Activated CD4-positive, alpha-beta T cell treated with anti-CD3 and anti-CD28 coated beads, Interleukin-2, amount 50 U/mL, for 16 hours (primary cell): Measurements from ENCODE around the gene GALNT9.

Source experiments
- DNase-seq: peaks from one replicate; pipeline ENCODE4 v3.0.0-alpha.2; 2020

GALNT9 gene

GRCh38 chr12:132292328-132293319 is 36.8 kb downstream of the GALNT9 start:
- DNase-seq: no peak

- no peak for DNase-seq
These were observed 37.8 kb downstream of the GALNT9 start for GRCh38 chr12:132291402-132292175.

DNA sequence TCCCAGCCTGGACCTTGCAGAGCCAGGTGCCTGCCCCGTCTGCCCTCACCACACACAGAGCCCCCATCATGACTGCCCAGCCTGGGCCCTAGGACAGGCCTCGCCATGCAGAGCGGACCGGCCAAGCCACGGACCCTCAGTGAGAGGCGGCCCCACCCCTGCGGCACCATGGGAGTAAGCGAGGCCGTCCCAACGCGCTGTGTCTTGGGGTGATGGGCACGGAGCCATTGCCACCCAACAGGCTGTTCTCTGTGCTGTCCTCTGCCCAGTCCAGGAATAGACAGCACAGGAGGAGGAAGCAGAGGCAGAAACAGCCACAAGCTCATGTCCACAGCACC is 39.2 kb downstream of the GALNT9 start:
- DNase-seq: no peak

DNA sequence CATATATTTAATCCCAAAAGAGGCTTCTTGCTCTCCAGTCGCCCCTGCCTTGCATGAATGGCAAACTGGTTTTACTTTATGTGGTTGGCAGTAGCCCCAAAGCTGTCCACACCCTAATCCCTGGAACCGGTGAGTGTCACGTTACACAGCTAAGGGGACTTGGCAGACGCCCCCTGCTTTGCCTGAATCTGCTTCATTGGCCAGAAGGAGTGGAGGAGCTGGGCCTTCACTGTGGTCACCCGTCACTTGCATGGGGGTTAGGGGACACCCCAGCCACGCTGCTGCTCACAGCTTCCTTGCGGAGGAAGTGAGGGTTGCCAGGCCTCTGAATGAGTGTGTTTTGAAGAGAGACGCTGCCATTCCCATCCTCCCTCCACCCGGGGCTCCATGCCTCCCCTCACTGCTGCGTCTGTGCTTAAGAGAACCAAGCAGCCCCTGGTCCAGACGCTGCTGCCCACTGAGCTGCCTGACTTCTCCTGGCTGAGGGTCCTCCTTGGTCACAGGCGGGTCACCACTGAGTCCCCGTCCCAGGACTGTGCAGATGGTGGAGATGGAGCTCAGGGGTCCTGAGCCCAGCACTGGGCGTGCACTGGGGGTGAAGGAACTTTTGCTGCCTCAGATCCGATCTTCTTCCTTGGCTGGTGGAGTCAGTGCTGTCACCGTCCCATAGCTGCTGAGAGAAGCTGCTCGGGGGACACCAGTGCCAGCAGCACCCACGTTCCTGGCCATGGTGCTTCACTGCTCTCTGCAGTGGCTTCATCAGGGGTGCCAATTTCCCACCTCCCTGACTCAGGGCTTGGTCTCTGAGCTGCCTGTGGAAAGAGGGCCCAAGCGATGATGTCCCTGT is 39.8 kb downstream of the GALNT9 start:
- DNase-seq: no peak

DNA sequence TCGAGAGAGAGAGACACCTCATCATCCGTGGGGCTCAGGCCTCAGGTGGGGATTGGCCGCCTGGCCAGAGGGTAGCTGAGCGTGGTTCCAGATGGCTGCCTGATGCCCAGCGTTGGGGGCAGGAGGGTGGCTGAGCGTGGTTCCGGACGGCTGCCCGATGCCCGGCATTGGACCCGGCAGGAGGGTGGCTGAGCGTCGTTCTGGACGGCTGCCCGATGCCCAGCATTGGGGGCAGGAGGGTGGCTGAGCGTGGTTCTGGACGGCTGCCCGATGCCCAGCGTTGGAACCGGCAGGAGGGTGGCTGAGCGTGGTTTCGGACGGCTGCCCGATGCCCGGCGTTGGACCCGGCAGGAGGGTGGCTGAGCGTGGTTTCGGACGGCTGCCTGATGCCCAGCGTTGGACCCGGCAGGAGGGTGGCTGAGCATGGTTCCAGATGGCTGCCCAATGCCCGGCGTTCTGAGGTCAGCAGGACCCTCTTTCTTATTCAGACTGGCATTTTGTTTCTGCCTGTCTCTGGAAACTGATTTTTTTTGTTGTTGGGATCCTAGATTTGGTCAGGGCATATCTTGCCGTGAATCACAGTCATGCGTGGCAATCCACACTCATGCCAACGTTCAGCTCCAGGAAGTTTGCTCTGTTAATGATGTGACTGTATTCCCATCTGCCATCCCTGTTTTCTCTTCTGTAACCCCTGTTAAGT is 40.7 kb downstream of the GALNT9 start:
- no peak for DNase-seq

DNA sequence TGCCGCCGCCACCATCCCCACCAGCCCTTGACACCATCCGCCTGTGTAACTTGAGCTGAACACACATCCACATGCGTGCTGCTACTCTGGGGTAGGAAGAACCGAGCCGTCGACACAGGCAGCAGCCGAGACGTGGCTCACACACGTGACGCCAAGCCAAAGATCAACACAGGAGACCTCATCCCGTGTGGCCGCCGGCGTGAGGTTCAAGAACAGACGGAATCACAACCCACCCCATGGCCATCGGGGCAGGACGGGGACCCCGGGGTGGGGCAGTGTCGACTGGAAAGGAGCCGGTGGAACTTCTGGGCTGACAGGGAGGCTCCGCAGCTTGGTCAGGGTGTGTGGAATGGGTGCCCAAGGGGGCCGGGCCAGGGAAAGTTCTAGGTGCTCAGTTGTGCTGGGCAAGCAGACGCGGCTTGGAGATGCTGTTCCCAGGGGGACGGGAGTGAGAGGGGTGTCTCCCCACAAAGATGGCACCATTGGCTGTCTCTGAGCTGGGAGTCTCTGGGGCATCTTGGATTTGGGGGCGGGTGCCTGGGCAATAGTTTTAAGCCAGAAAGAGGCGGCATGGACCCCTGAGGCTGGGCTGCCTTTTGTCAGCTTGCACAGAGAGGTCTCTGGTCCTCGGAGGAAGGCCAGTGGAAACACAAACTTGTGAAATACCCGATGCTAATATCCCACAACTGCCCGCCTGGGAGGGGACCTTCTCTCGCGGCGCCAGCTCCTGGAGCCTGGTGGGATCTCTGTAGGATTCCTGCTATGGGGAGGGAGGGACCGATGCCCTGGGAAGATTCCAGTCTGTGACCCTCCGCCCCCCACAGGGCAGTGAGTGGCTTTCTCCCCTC is 41.8 kb downstream of the GALNT9 start:
- no peak for DNase-seq

- DNase-seq: no peak
These were observed 42.5 kb downstream of the GALNT9 start for GRCh38 chr12:132286912-132287311.

GRCh38 chr12:132285991-132286681 is 43.3 kb downstream of the GALNT9 start:
- DNase-seq: no peak

GRCh38 chr12:132284827-132285741 is 44.3 kb downstream of the GALNT9 start:
- DNase-seq: no peak

DNA sequence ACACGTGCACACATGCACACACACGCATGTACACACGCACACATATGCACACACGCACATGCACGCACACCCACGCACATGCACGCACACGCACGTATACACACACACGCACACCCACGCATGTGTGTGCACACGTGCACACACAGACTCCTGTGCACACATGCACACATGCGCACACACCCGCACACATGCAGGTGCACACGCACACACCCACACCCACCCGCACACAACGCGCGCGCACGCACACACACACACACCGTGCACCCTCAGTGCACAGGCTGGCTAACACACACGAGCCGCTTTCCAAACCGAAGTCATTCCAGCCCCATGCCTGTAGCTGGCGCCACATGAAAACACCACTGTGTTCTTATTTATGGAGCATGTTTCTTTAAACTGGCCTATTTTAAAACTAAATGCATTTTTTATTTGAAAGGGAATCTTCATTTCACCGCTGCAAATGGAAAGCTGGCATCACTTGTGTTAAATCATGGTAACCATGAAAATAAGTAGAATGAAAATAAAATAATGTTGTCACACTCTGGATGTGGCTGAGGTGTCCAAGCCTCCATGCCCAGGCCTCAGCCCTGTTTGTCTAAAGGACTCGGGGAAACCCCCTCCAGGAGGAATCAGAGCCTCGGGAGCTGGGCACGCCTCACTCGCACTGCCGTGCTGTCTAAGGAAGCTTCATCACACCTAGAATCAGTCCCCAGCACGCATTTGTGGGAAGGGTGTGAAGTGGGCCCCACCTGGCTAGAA is 45.1 kb downstream of the GALNT9 start:
- DNase-seq: no peak

DNA sequence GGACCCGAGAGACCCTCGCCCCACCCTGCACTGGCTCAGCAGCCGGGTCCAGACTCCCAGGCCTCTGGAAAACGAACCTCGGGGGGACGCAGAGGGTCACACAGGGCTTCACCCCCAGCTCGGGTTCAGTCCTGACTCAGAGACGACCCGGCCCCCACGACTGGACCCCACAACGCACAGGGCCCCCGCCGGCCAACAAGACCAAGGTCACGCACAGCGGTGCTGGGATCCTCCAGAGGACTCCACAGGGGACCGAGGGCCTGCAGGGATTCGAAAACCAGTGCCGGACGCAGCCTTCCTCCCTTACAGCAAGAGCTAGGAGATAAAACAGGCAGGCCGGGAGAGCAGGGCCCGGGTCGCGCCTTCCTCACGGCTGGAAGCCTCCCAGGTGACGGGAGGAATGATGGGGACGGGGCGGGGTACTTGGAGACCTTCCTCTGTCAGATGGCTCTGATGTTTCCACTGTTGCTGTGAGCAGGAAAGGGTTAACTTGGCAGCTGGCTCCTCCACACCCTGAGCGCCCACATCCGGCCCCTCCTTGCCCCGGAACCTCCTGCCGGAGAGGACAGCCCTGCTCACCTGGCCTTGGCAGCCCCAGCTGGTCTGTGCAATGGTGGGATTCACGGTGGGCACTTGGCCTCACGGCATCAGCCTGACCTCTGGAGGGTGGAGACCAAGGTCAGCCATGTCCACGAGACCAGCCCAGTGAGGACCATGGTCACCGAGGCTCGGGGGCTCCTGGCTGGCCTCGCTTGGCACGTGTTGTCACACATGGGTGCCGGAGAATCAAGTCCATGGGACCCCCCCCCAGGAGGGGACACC is 46.2 kb downstream of the GALNT9 start:
- no peak for DNase-seq

DNA sequence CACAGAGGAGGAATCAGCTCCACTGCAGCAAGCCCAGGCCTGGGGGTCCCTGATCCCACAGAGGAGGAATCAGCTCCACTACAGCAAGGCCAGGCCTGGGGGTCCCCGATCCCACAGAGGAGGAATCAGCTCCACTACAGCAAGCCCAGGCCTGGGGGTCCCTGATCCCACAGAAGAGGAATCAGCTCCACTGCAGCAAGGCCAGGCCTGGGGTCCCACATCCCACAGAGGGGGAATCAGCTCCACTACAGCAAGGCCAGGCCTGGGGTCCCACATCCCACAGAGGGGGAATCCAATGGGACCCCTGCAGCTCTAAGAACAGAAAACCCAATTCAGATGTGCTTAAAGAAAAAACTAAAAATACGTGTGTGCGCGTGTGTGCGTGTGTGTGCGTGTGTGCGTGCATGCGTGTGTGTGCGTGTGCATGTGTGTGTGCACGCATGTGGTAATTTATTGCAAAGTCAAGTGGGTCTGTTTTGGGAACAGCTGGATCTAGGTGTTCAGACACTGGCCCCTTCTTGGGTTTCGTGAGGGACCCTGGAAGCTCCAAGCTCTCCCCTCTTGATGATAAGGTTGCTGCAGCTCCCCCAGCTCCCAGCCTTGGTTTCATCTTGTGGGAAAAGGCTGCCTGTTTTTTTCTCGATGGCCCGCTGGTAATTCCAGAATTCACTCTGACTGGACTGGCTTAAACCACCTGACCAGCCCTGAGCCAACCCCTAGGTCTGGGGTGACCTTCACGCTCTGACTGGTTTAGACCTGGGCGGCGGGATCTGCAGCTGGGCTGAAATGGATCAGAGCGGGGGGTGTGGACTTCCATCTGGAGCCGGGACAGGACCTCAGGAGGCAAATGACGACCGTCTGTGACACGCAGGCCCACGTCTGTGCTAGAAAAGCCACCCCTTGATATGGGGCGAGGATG is 47.1 kb downstream of the GALNT9 start:
- no peak for DNase-seq

DNA sequence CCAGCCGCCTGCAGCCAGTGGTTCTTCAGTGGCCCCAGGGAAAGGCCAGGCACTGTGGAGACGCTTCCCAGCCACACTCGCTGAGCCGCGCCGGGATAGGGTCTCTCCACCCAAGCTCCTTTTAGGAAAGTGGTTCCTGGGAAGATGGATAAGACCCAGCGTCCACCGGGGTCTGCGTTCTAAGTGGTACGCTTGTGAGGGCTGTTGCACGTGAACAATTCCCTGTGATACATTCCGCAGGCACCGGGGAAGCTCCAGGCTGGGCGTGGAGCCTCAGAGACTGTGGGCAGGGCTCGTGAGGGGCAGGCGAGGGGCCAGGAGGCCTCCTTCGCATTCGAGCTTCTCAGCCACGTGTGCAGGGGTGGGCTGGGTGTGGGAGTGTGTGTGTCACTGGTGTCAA is 48.4 kb downstream of the GALNT9 start:
- DNase-seq: no peak

- DNase-seq: no peak
These were observed 49.0 kb downstream of the GALNT9 start for GRCh38 chr12:132280406-132280805.

GRCh38 chr12:132279930-132280329 is 49.5 kb downstream of the GALNT9 start:
- DNase-seq: no peak

DNA sequence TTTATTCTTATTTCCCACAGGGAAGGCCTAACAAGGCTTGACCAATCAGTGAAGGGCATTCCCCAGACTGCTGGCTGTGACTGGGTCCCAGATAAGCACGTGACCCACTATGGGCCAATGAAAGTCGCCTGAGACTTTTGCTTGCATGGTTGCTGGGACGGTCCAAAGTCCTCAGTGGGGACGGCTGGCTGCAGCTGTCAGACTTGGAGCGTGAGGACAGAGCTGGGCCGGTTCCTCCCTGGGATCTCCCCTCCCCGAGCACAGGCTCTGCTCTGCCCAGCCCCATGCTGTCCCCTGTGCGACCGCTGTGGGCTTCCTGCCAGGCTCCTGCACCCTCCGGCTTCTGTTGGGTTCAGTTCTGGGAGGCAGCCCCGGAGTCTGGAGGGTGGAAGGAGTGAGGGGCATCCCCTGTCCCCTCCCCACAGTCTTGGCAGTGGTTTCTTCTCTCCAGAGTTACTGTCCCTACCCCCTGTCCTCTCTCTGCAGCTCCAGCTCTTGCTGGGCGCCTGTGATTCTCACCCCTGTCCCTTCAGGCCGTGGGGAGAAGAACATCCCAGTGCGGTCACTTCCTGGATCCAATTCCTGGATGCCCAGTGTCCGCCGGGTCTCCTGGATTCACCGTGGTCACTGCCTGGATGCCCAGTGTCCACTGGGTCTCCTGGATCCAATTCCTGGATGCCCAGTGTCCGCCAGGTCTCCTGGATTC is 50.1 kb downstream of the GALNT9 start:
- no peak for DNase-seq
